ENCODE results near the gene FLT3LG.

The FLT3LG gene

GRCh38 chr19:49512970-49513745, 39.1 kb downstream of the FLT3LG start:
- peak overlapping the region; percentile 50 for H3K4me3 ChIP-seq (ENCODE audit: low read depth, low read length)
- TF ChIP-seq CTCF (IDR thresholded peaks at IDR 0.05; ENCODE audit: low read depth, low read length), result no peak

GRCh38 chr19:49513746-49514118, 39.7 kb downstream of the FLT3LG start:
- no peak for TF ChIP-seq CTCF (IDR thresholded peaks at IDR 0.05; ENCODE audit: low read depth, low read length)
- H3K4me3 ChIP-seq (ENCODE audit: low read depth, low read length), result no peak overlapping the region; the same call in 1 of the 2 replicates

- H3K4me3 ChIP-seq (ENCODE audit: low read depth, low read length), result no peak overlapping the region
- TF ChIP-seq CTCF (IDR thresholded peaks at IDR 0.05; ENCODE audit: low read depth, low read length), result no peak
Measured at GRCh38 chr19:49514151-49514550, 40.1 kb downstream of the FLT3LG start.

GRCh38 chr19:49515767-49516166, 41.8 kb downstream of the FLT3LG start:
- no peak overlapping the region for H3K4me3 ChIP-seq (ENCODE audit: low read depth, low read length)
- no peak for TF ChIP-seq CTCF (IDR thresholded peaks at IDR 0.05; ENCODE audit: low read depth, low read length)

GRCh38 chr19:49518033-49518432, 44.0 kb downstream of the FLT3LG start:
- no peak for TF ChIP-seq CTCF (IDR thresholded peaks at IDR 0.05; ENCODE audit: low read depth, low read length)

GRCh38 chr19:49520705-49521319, 46.8 kb downstream of the FLT3LG start:
- no peak for TF ChIP-seq CTCF (IDR thresholded peaks at IDR 0.05; ENCODE audit: low read depth, low read length)
- H3K4me3 ChIP-seq (ENCODE audit: low read depth, low read length), result no peak overlapping the region

More at GRCh38 chr19:49518033-49518432, 44.0 kb downstream of the FLT3LG start:
- no peak overlapping the region for H3K4me3 ChIP-seq (ENCODE audit: low read depth, low read length)

- H3K4me3 ChIP-seq (ENCODE audit: low read depth, low read length), result no peak overlapping the region
- no peak for TF ChIP-seq CTCF (IDR thresholded peaks at IDR 0.05; ENCODE audit: low read depth, low read length)
Measured at GRCh38 chr19:49524812-49525455, 50.9 kb downstream of the FLT3LG start.

All from WI38 (cell line).